HepG2 (cell line): ENCODE results near the gene PSAPL1. TPM values are rescaled to one million over a fixed set of nuclear protein-coding genes. Genes with fewer than 3 reads are reported as not detected.

ENCODE experiments used
- ATAC-seq: fragments of 200-7000 bp; cut with Tn5 transposase; 3 replicates; pipeline ENCODE4 v1.9.1; 2020; ENCODE audit warnings: mild to moderate bottlenecking, moderate library complexity
- BruUV-seq: library from RNA; stranded (reverse); fragments of 400-500 nt; replicated peaks from 2 replicates; lab custom pipeline; 2021; lab: Mats Ljungman, UMichigan
- CTCF ChIA-PET: fragments of 300-600 bp; formaldehyde crosslinking; extraction: SDS; loops from one replicate; lab custom pipeline; 2021; ENCODE audit warnings: low total read pairs, inconsistent platforms, low intra/inter-chr PET ratio; lab: Yijun Ruan, JAX
- POLR2A ChIA-PET: fragments of 350-600 bp; sonication (Branson Sonifier 250); formaldehyde crosslinking; loops from one replicate; lab custom pipeline; 2020; ENCODE audit warnings: antibody characterized with exemption, inconsistent platforms; lab: Yijun Ruan, JAX
- DNase-seq: peaks from one replicate; pipeline ENCODE4 v3.0.0-alpha.2; 2015; ENCODE audit warnings: low spot score
- FAIRE-seq: peaks from 3 replicates; lab custom pipeline; 2011; peaks lifted over from hg19 to GRCh38; lab: Jason Lieb, UNC
- H2AFZ ChIP-seq: one replicate; pipeline ENCODE4 v1.6.1; 2011; ENCODE audit warnings: low read length, inconsistent platforms
- H3K27ac ChIP-seq: fragments of 300-600 bp; 3 replicates; pipeline ENCODE4 v1.8.0; 2011; ENCODE audit warnings: mixed run types, mild to moderate bottlenecking, mixed read lengths, low read length, inconsistent platforms; ENCODE audit not compliant: insufficient read depth; ENCODE audit errors: extremely low read length
- H3K27me3 ChIP-seq, 2 experiments: fragments of 200-600 bp in 1 of 2; 2 replicates in 1 of 2; 3 replicates in 1 of 2; pipeline versions ENCODE4 v1.6.0 to v1.8.0; 2011; ENCODE audit warnings: low read length in 2 of 2, mild to moderate bottlenecking in 2 of 2, moderate library complexity in 2 of 2, inconsistent platforms in 1 of 2; ENCODE audit not compliant: insufficient read depth in 2 of 2, control insufficient read depth in 1 of 2
- H3K36me3 ChIP-seq, 2 experiments: fragments of 200-600 bp in 1 of 2; replicated peaks in 1 of 2; 2 replicates in 1 of 2; 3 replicates in 1 of 2; pipeline versions ENCODE4 v1.5.1 to v1.8.0; 2011; ENCODE audit warnings: low read length in 2 of 2, inconsistent platforms in 1 of 2; ENCODE audit not compliant: insufficient read depth in 2 of 2, control insufficient read depth in 1 of 2
- H3K4me1 ChIP-seq: 2 replicates; pipeline ENCODE4 v1.5.1; 2012; ENCODE audit warnings: low read length, inconsistent platforms; ENCODE audit not compliant: insufficient read depth
- H3K4me2 ChIP-seq: 2 replicates; pipeline ENCODE4 v1.6.0; 2011; ENCODE audit warnings: low read depth, low read length, inconsistent platforms
- H3K4me3 ChIP-seq, 3 experiments: fragments of 200-600 bp in 1 of 3; sonication (generic), shearing (Covaris generic) in 1 of 3; replicated peaks in 1 of 3; 2 replicates each; pipeline ENCODE4 v1.5.1; 2011 to 2016; ENCODE audit warnings: low read length in 3 of 3, inconsistent platforms in 2 of 3, low read depth in 2 of 3, mild to moderate bottlenecking in 2 of 3, control low read depth in 1 of 3, mixed read lengths in 1 of 3; ENCODE audit not compliant: insufficient read depth in 1 of 3
- H3K79me2 ChIP-seq: one replicate; pipeline ENCODE4 v1.6.1; 2011; ENCODE audit warnings: low read length, inconsistent platforms; ENCODE audit not compliant: insufficient read depth
- H3K9ac ChIP-seq: 2 replicates; pipeline ENCODE4 v1.6.0; 2011; ENCODE audit warnings: mild to moderate bottlenecking, low read depth, low read length, inconsistent platforms; ENCODE audit not compliant: insufficient read depth
- H3K9me3 ChIP-seq: 2 replicates; pipeline ENCODE4 v1.5.1; 2012; ENCODE audit warnings: mild to moderate bottlenecking, low read length
- H4K20me1 ChIP-seq: 2 replicates; pipeline ENCODE4 v1.6.0; 2011; ENCODE audit warnings: inconsistent platforms, mild to moderate bottlenecking, low read length, moderate library complexity; ENCODE audit not compliant: insufficient read depth
- ARNT ChIP-seq: fragments of 450-650 bp; IDR thresholded peaks from 2 replicates; pipeline ENCODE4 v1.6.1; 2017
- FOXM1 ChIP-seq: sonication (generic); formaldehyde crosslinking; IDR thresholded peaks from 2 replicates; pipeline ENCODE4 v1.5.0; 2020; ENCODE audit warnings: missing genetic modification reagents
- HDAC6 ChIP-seq: fragments of 200-600 bp; sonication (generic); IDR thresholded peaks from 2 replicates; pipeline ENCODE4 v1.7.0; 2017; ENCODE audit warnings: mild to moderate bottlenecking, antibody characterized with exemption, low read length, low read depth
- IKZF5 ChIP-seq: IDR thresholded peaks from 2 replicates; pipeline ENCODE4 v1.6.1; 2018; ENCODE audit warnings: missing genetic modification reagents, mild to moderate bottlenecking, missing compliant biosample characterization
- MXD3 ChIP-seq: IDR thresholded peaks from 2 replicates; pipeline ENCODE4 v1.6.1; 2016; ENCODE audit warnings: mild to moderate bottlenecking, missing biosample characterization, missing genetic modification reagents
- POLR2AphosphoS5 ChIP-seq: IDR thresholded peaks from 2 replicates; pipeline ENCODE4 v1.6.1; 2012; ENCODE audit warnings: low read depth, low read length
- RFX5 ChIP-seq: IDR thresholded peaks from 2 replicates; pipeline ENCODE4 v1.6.1; 2011; ENCODE audit warnings: low read depth, low read length, improper control_type of control experiment
- SP2 ChIP-seq: sonication (generic); formaldehyde crosslinking; IDR thresholded peaks from 2 replicates; pipeline ENCODE4 v1.5.1; 2020; ENCODE audit warnings: mild to moderate bottlenecking, missing genetic modification reagents
- ZBTB38 ChIP-seq: sonication (generic); formaldehyde crosslinking; IDR thresholded peaks from 2 replicates; pipeline ENCODE4 v1.5.1; 2020; ENCODE audit warnings: mild to moderate bottlenecking, missing genetic modification reagents
- ZBTB39 ChIP-seq: sonication (generic); formaldehyde crosslinking; IDR thresholded peaks from 2 replicates; pipeline ENCODE4 v1.5.0; 2020; ENCODE audit warnings: missing genetic modification reagents
- ZNF275 ChIP-seq: sonication (generic); formaldehyde crosslinking; IDR thresholded peaks from 2 replicates; pipeline ENCODE4 v1.8.0; 2022; ENCODE audit warnings: missing genetic modification reagents, mild to moderate bottlenecking, inconsistent platforms, borderline replicate concordance
- ZNF432 ChIP-seq: sonication (generic); formaldehyde crosslinking; IDR thresholded peaks from 2 replicates; pipeline ENCODE4 v1.5.0; 2020; ENCODE audit warnings: missing genetic modification reagents, mild to moderate bottlenecking, borderline replicate concordance
- ZNF451 ChIP-seq: sonication (generic); formaldehyde crosslinking; IDR thresholded peaks from 2 replicates; pipeline ENCODE4 v1.5.0; 2020; ENCODE audit warnings: mild to moderate bottlenecking, missing genetic modification reagents
- ZNF788 ChIP-seq: sonication (generic); formaldehyde crosslinking; IDR thresholded peaks from 2 replicates; pipeline ENCODE4 v1.5.0; 2020; ENCODE audit warnings: mild to moderate bottlenecking, missing genetic modification reagents, borderline replicate concordance
- WGBS: methylation state at CpG from one replicate; pipeline ENCODE4 v1.1.6; 2017; ENCODE audit warnings: low lambda C conversion rate; 5-methylcytosine and 5-hydroxymethylcytosine counted together
- in situ Hi-C: cut with HindIII; loops from 2 replicates; pipeline ENCODE4 v1.10.0; 2017; ENCODE audit warnings: low pct_unique_long_range_greater_than_20kb; ENCODE audit not compliant: extremely low pct_ligation_motif_present
- intact Hi-C: fragments of 100-400 bp; cut with micrococcal nuclease; formaldehyde crosslinking; loops from one replicate; pipeline ENCODE4 v1.10.0; 2022; ENCODE audit not compliant: unreplicated experiment
- polyA plus RNA-seq, 8 experiments: library from polyadenylated mRNA; depleted of rRNA in 3 of 8; stranded (reverse) in 7 of 8; unstranded in 1 of 8; fragments of >200 nt; fragmentation: Illumina TruSeq in 4 of 8; extraction: Trizol in 4 of 8; gene quantifications; 2 replicates each; pipeline versions ENCODE4 v1.2.1 to v1.2.3, GENCODE V29; 2011 to 2016; ENCODE audit warnings: low read depth in 4 of 8, missing spikeins in 1 of 8, mixed read lengths in 1 of 8; ENCODE audit not compliant: insufficient read depth in 1 of 8
- total RNA-seq, 5 experiments: library from RNA; depleted of rRNA; stranded (reverse); fragments of >200 nt; fragmentation: Illumina TruSeq; extraction: Trizol; gene quantifications; 2 replicates each; pipeline ENCODE4 v1.2.3, GENCODE V29; 2016; ENCODE audit warnings: low read depth in 1 of 5

PSAPL1 gene
- total and polyA plus RNA-seq, 2 of the 13 experiments (the other 11 are each of a cell fraction or from before 2014, with no cell fraction given), result 0.02 to 0.16 TPM

GRCh38 chr4:7466215-7466614 is 31.5 kb upstream of the PSAPL1 start (continued):
- TF ChIP-seq ZNF275 (CRISPR knock-in tag), result no peak
- TF ChIP-seq ZNF788 (CRISPR knock-in tag), result no peak
- no peak for TF ChIP-seq ZBTB39
- no peak for TF ChIP-seq ZNF432 (CRISPR knock-in tag)
- TF ChIP-seq POLR2AphosphoS5, result no peak
- TF ChIP-seq FOXM1 (CRISPR knock-in tag), result no peak
- no peak for TF ChIP-seq ARNT

GRCh38 chr4:7465017-7465416 is 30.3 kb upstream of the PSAPL1 start:
- H3K4me3 ChIP-seq, result no peak overlapping the region
- H2AFZ ChIP-seq, result no peak overlapping the region
- no peak for DNase-seq
- no peaks in the 10 kb centered on the region for H3K79me2 ChIP-seq
- no TSS peak for BruUV-seq
- no peaks in the 10 kb centered on the region for H3K36me3 ChIP-seq
- peaks cover 4 to 40% of the 10 kb centered on the region in 2 experiments; a peak in 4 of 5 replicates for H3K27me3 ChIP-seq
- H3K4me2 ChIP-seq, result no peak overlapping the region
- H3K9me3 ChIP-seq, result no peaks in the 10 kb centered on the region
- no peak for FAIRE-seq
- ATAC-seq, result no peak
- CTCF ChIA-PET, result no interaction called here
- no peaks in the 10 kb centered on the region for H4K20me1 ChIP-seq
- TF ChIP-seq ZNF451 (CRISPR knock-in tag), result no peak
- no peak for TF ChIP-seq MXD3 (CRISPR knock-in tag)
- no peak for TF ChIP-seq SP2 (CRISPR knock-in tag)
- no peak for TF ChIP-seq RFX5
- TF ChIP-seq IKZF5 (CRISPR knock-in tag), result no peak
- no peak for TF ChIP-seq ZBTB38 (CRISPR knock-in tag)
- no peak for TF ChIP-seq HDAC6
- TF ChIP-seq, all 625 proteins: peak for 0
- POLR2A ChIA-PET, result no interaction called here
- in situ Hi-C loops, result no loop called here
- H3K27ac ChIP-seq, result no peak overlapping the region
- H3K4me1 ChIP-seq, result peaks cover 13% of the 10 kb centered on the region
- H3K9ac ChIP-seq, result no peak overlapping the region
- 61% methylated on average over 9 of the region's 9 CpGs for WGBS
- intact Hi-C loops, result no loop called here
